Activated CD4-positive, alpha-beta T cell treated with anti-CD3 and anti-CD28 coated beads, Interleukin-2, amount 10 ng/mL, durations not matched to agents 7 days and 5 days (primary cell): ENCODE results near the gene PRKAR2A. TPM values are rescaled to one million over a fixed set of nuclear protein-coding genes. Genes with fewer than 3 reads are reported as not detected.
"Not testable (repeated sequence)": the region's sequence is repeated elsewhere in the genome, so short reads cannot be mapped to it uniquely, and the experiment has no call there.

ENCODE experiments used
- CTCF ChIA-PET: fragments of 350-600 bp; sonication (Branson Sonifier 250); formaldehyde crosslinking; loops from one replicate; lab custom pipeline; 2021; ENCODE audit warnings: antibody characterized with exemption; lab: Charles Lee
- POLR2A ChIA-PET: fragments of 350-600 bp; sonication (Branson Sonifier 250); formaldehyde crosslinking; loops from one replicate; lab custom pipeline; 2021; ENCODE audit warnings: antibody characterized with exemption; lab: Charles Lee
- DNase-seq: peaks from one replicate; pipeline ENCODE4 v3.0.0-alpha.2; 2020
- H3K27ac Mint-ChIP-seq: one replicate; pipeline ENCODE4 v1.8.0; 2021; ENCODE audit warnings: mild to moderate bottlenecking, moderate library complexity, mixed read lengths
- H3K27me3 Mint-ChIP-seq: one replicate; pipeline ENCODE4 v1.8.0; 2021; ENCODE audit warnings: mixed read lengths
- H3K36me3 Mint-ChIP-seq: one replicate; pipeline ENCODE4 v1.8.0; 2021; ENCODE audit warnings: low read depth, mixed read lengths
- H3K4me1 Mint-ChIP-seq: one replicate; pipeline ENCODE4 v1.8.0; 2021; ENCODE audit warnings: mixed read lengths
- H3K4me3 Mint-ChIP-seq: one replicate; pipeline ENCODE4 v1.8.0; 2021; ENCODE audit warnings: mild to moderate bottlenecking, moderate library complexity, mixed read lengths
- H3K9me3 Mint-ChIP-seq: one replicate; pipeline ENCODE4 v1.8.0; 2021; ENCODE audit warnings: mixed read lengths
- total RNA-seq, 2 experiments: library from RNA; stranded (reverse); gene quantifications; one replicate each; pipeline ENCODE4 v1.2.3, GENCODE V29; 2021

The PRKAR2A gene
- total RNA-seq, 2 experiments from 2014 or later = 26.4 to 27.2 TPM

- H3K9me3 Mint-ChIP-seq = no peaks in the 10 kb centered on the region
- H3K27ac Mint-ChIP-seq = no peak overlapping the region
- DNase-seq = no peak
- H3K27me3 Mint-ChIP-seq = no peaks in the 10 kb centered on the region
- H3K36me3 Mint-ChIP-seq = peaks cover 6% of the 10 kb centered on the region
- POLR2A ChIA-PET = no interaction called here
- H3K4me1 Mint-ChIP-seq = no peaks in the 10 kb centered on the region
- H3K4me3 Mint-ChIP-seq = no peak overlapping the region
- CTCF ChIA-PET = interaction anchor here (0.6 to 1.4 kb wide), 2 partner anchors 17 to 487 kb away, joined by 3 to 6 read pairs; no protein-coding TSS in a partner anchor
Observed at GRCh38 chr3:48756640-48757039, 91.0 kb downstream of the PRKAR2A start.

- POLR2A ChIA-PET = no interaction called here
- Mint-ChIP-seq H3K9me3 (no peaks in the 10 kb centered on the region), H3K4me1 (no peaks in the 10 kb centered on the region), H3K27ac (no peak overlapping the region), H3K36me3 (peaks cover 5% of the 10 kb centered on the region), H3K4me3 (no peak overlapping the region), H3K27me3 (no peaks in the 10 kb centered on the region)
- CTCF ChIA-PET = interaction anchor here (0.6 kb wide), 1 partner anchor 169 kb away, joined by 5 read pairs; no protein-coding TSS in a partner anchor
- no peak for DNase-seq
Observed at GRCh38 chr3:48750856-48751255, 96.8 kb downstream of the PRKAR2A start.

- no peak overlapping the region for H3K27ac Mint-ChIP-seq
- peaks cover 5% of the 10 kb centered on the region for H3K36me3 Mint-ChIP-seq
- DNase-seq = no peak
- no peaks in the 10 kb centered on the region for H3K27me3 Mint-ChIP-seq
- ChIA-PET CTCF (interaction anchor here (0.6 to 2.2 kb wide), 3 partner anchors 9 to 1232 kb away, joined by 3 to 9 read pairs (median 3); no protein-coding TSS in a partner anchor), POLR2A (no interaction called here)
- no peak overlapping the region for H3K4me3 Mint-ChIP-seq
- H3K9me3 Mint-ChIP-seq = no peaks in the 10 kb centered on the region
- H3K4me1 Mint-ChIP-seq = no peaks in the 10 kb centered on the region
Observed at GRCh38 chr3:48748754-48749153, 98.9 kb downstream of the PRKAR2A start.

GRCh38 chr3:48747706-48748105, 100.0 kb downstream of the PRKAR2A start:
- no peaks in the 10 kb centered on the region for H3K27me3 Mint-ChIP-seq
- H3K27ac Mint-ChIP-seq = no peak overlapping the region
- no peak for DNase-seq
- H3K4me3 Mint-ChIP-seq = no peak overlapping the region
- H3K4me1 Mint-ChIP-seq = no peaks in the 10 kb centered on the region
- H3K9me3 Mint-ChIP-seq = no peaks in the 10 kb centered on the region
- H3K36me3 Mint-ChIP-seq = peaks cover 5% of the 10 kb centered on the region
- CTCF ChIA-PET = interaction anchor here (0.5 to 1.1 kb wide), 2 partner anchors 13 to 118 kb away, joined by 3 read pairs; no protein-coding TSS in a partner anchor
- POLR2A ChIA-PET = interaction anchor here (0.6 kb wide), 2 partner anchors 13 to 66 kb away, joined by 3 to 5 read pairs; no protein-coding TSS in a partner anchor

GRCh38 chr3:48747015-48747615, 100.6 kb downstream of the PRKAR2A start:
- no peak overlapping the region for H3K4me3 Mint-ChIP-seq
- no peaks in the 10 kb centered on the region for H3K27me3 Mint-ChIP-seq
- H3K9me3 Mint-ChIP-seq = no peaks in the 10 kb centered on the region
- CTCF ChIA-PET = interaction anchor here (0.5 to 1.1 kb wide), 3 partner anchors 13 to 119 kb away, joined by 3 read pairs; no protein-coding TSS in a partner anchor
- no peaks in the 10 kb centered on the region for H3K4me1 Mint-ChIP-seq
- peaks cover 5% of the 10 kb centered on the region for H3K36me3 Mint-ChIP-seq
- no peak for DNase-seq
- POLR2A ChIA-PET = interaction anchor here (0.6 kb wide), 1 partner anchor 66 kb away, joined by 3 read pairs; no protein-coding TSS in a partner anchor
- no peak overlapping the region for H3K27ac Mint-ChIP-seq

- CTCF ChIA-PET = no interaction called here
- POLR2A ChIA-PET = no interaction called here
Observed at GRCh38 chr3:48743773-48744172, 103.9 kb downstream of the PRKAR2A start.

GRCh38 chr3:48741226-48741625, 106.4 kb downstream of the PRKAR2A start:
- POLR2A ChIA-PET, H3K36me3 Mint-ChIP-seq, H3K27me3 Mint-ChIP-seq, H3K4me3 Mint-ChIP-seq, DNase-seq, H3K9me3 Mint-ChIP-seq, H3K4me1 Mint-ChIP-seq, H3K27ac Mint-ChIP-seq: not testable (repeated sequence)
- CTCF ChIA-PET = interaction anchor here (0.6 kb wide), 1 partner anchor 358 kb away, joined by 6 read pairs; no protein-coding TSS in a partner anchor

More at GRCh38 chr3:48743773-48744172, 103.9 kb downstream of the PRKAR2A start:
- Mint-ChIP-seq H3K9me3 (no peaks in the 10 kb centered on the region), H3K36me3 (peaks cover 5% of the 10 kb centered on the region), H3K4me3 (no peak overlapping the region), H3K27ac (no peak overlapping the region), H3K4me1 (peaks cover 2% of the 10 kb centered on the region), H3K27me3 (no peaks in the 10 kb centered on the region)
- DNase-seq = no peak

GRCh38 chr3:48739955-48740823, 107.5 kb downstream of the PRKAR2A start:
- H3K9me3 Mint-ChIP-seq = no peaks in the 10 kb centered on the region
- H3K27me3 Mint-ChIP-seq = no peaks in the 10 kb centered on the region
- peaks cover 4% of the 10 kb centered on the region for H3K4me1 Mint-ChIP-seq
- no peak overlapping the region for H3K4me3 Mint-ChIP-seq
- POLR2A ChIA-PET = interaction anchor here (0.6 kb wide), 1 partner anchor 96 kb away, joined by 3 read pairs; no protein-coding TSS in a partner anchor
- no peaks in the 10 kb centered on the region for H3K36me3 Mint-ChIP-seq
- no peak overlapping the region for H3K27ac Mint-ChIP-seq
- DNase-seq = peak; percentile 60
- CTCF ChIA-PET = interaction anchor here (0.6 to 1.7 kb wide), 19 partner anchors 9 to 318 kb away, joined by 3 to 9 read pairs (median 3); partner anchors contain the start of gene PRKAR2A

GRCh38 chr3:48739617-48739954, 108.1 kb downstream of the PRKAR2A start:
- H3K27me3 Mint-ChIP-seq = no peaks in the 10 kb centered on the region
- POLR2A ChIA-PET = interaction anchor here (0.6 kb wide), 1 partner anchor 97 kb away, joined by 3 read pairs; no protein-coding TSS in a partner anchor

GRCh38 chr3:48738926-48739616, 108.6 kb downstream of the PRKAR2A start:
- ChIA-PET POLR2A (no interaction called here), CTCF (interaction anchor here (0.5 to 1.7 kb wide), 16 partner anchors 10 to 319 kb away, joined by 3 to 9 read pairs (median 3); partner anchors contain the start of gene PRKAR2A)
- no peaks in the 10 kb centered on the region for H3K9me3 Mint-ChIP-seq
- no peaks in the 10 kb centered on the region for H3K36me3 Mint-ChIP-seq
- peaks cover 4% of the 10 kb centered on the region for H3K4me1 Mint-ChIP-seq
- H3K27me3 Mint-ChIP-seq = no peaks in the 10 kb centered on the region
- no peak overlapping the region for H3K4me3 Mint-ChIP-seq
- no peak overlapping the region for H3K27ac Mint-ChIP-seq
- DNase-seq = no peak

More at GRCh38 chr3:48739617-48739954, 108.1 kb downstream of the PRKAR2A start:
- H3K9me3 Mint-ChIP-seq = no peaks in the 10 kb centered on the region
- no peaks in the 10 kb centered on the region for H3K36me3 Mint-ChIP-seq
- no peak overlapping the region for H3K4me3 Mint-ChIP-seq
- DNase-seq = no peak
- H3K4me1 Mint-ChIP-seq = peaks cover 4% of the 10 kb centered on the region
- CTCF ChIA-PET = interaction anchor here (0.6 to 1.7 kb wide), 17 partner anchors 10 to 319 kb away, joined by 3 to 9 read pairs (median 3); partner anchors contain the start of gene PRKAR2A
- no peak overlapping the region for H3K27ac Mint-ChIP-seq

- ChIA-PET CTCF (interaction anchor here (0.6 kb wide), 1 partner anchor 76 kb away, joined by 3 read pairs; no protein-coding TSS in a partner anchor), POLR2A (no interaction called here)
- Mint-ChIP-seq H3K4me1 (peaks cover 4% of the 10 kb centered on the region), H3K27me3 (no peaks in the 10 kb centered on the region), H3K27ac (no peak overlapping the region), H3K36me3 (no peaks in the 10 kb centered on the region), H3K9me3 (no peaks in the 10 kb centered on the region), H3K4me3 (no peak overlapping the region)
- no peak for DNase-seq
Observed at GRCh38 chr3:48738144-48738536, 109.5 kb downstream of the PRKAR2A start.
